Heart left ventricle (tissue), 16 donors: ENCODE measurements around the gene DCDC2B. TPM values are rescaled to one million over a fixed set of nuclear protein-coding genes. Genes with fewer than 3 reads are reported as not detected.

ENCODE experiments used
- ATAC-seq, 4 donors: fragments of 200-7000 bp; cut with Tn5 transposase; one replicate each; pipeline ENCODE4 v1.9.1; 2020 to 2022; ENCODE audit warnings: moderate library complexity in 4 of 4, mild to moderate bottlenecking in 3 of 4, moderate number of reproducible peaks in 1 of 4
- DNase-seq, 5 donors: peaks; one replicate each; pipeline ENCODE4 v3.0.0-alpha.2; 2020
- H3K27ac ChIP-seq, 12 donors: fragments of 200-600 bp; sonication (generic) in 4 of 12; one replicate each; pipeline versions ENCODE4 v1.5.0 to v1.8.0; 2016 to 2022; ENCODE audit warnings: mild to moderate bottlenecking in 2 of 12
- H3K27me3 ChIP-seq, 9 donors: fragments of 200-600 bp; sonication (generic) in 2 of 9; one replicate each; pipeline versions ENCODE4 v1.5.1 to v1.8.0; 2016 to 2022; ENCODE audit warnings: mild to moderate bottlenecking in 3 of 9
- H3K36me3 ChIP-seq, 9 donors: fragments of 200-600 bp; sonication (generic) in 2 of 9; one replicate each; pipeline versions ENCODE4 v1.5.0 to v1.8.0; 2018 to 2022; ENCODE audit warnings: mild to moderate bottlenecking in 2 of 9
- H3K4me1 ChIP-seq, 12 donors: fragments of 200-600 bp; sonication (generic) in 4 of 12; one replicate each; pipeline versions ENCODE4 v1.5.0 to v1.8.0; 2016 to 2022; ENCODE audit warnings: mild to moderate bottlenecking in 3 of 12
- H3K4me3 ChIP-seq, 12 donors: fragments of 200-600 bp; sonication (generic) in 4 of 12; one replicate each; pipeline versions ENCODE4 v1.5.0 to v1.8.0; 2017 to 2022; ENCODE audit warnings: mild to moderate bottlenecking in 9 of 12, moderate library complexity in 4 of 12
- H3K9me3 ChIP-seq, 12 donors: fragments of 200-600 bp; sonication (generic) in 4 of 12; one replicate each; pipeline versions ENCODE4 v1.5.0 to v1.8.0; 2016 to 2022; ENCODE audit warnings: mild to moderate bottlenecking in 1 of 12
- CTCF ChIP-seq, 12 donors: fragments of 200-600 bp; sonication (generic) in 4 of 12; IDR thresholded peaks; one replicate each; pipeline versions ENCODE4 v1.5.0 to v1.8.0; 2018 to 2022; ENCODE audit warnings: antibody characterized with exemption in 12 of 12, mild to moderate bottlenecking in 5 of 12
- POLR2A ChIP-seq, 2 donors: fragments of 450-650 bp; IDR thresholded peaks; one replicate each; pipeline ENCODE4 v1.6.1; 2017; ENCODE audit warnings: antibody characterized with exemption in 2 of 2, mild to moderate bottlenecking in 2 of 2, moderate library complexity in 2 of 2
- WGBS, 4 donors: extraction: QIAGEN DNeasy Blood & Tissue Kit in 2 of 4; methylation state at CpG; one replicate each; pipeline versions ENCODE4 v1.1.5 to v1.1.7; 2013 to 2018; 5-methylcytosine and 5-hydroxymethylcytosine counted together
- intact Hi-C, 10 donors: fragments of 100-400 bp; cut with DNase I; formaldehyde crosslinking; loops; one replicate each; pipeline versions ENCODE4 v1.11.1 to v1.14.2; 2022
- polyA plus RNA-seq, 2 donors: library from polyadenylated mRNA; stranded (reverse); fragments of 200-250 nt; gene quantifications; one replicate each; pipeline ENCODE4 v1.2.3, GENCODE V29; 2013
- total RNA-seq, 9 donors: library from RNA; depleted of rRNA in 2 of 9; stranded (reverse); fragments of >200 nt in 2 of 9; fragmentation: NEBNext Ultra II Directional in 3 of 9; extraction: Animal tissue kit (Norgen Biotek cat#: 25700) in 3 of 9; gene quantifications; one replicate each; pipeline versions ENCODE4 v1.1.0 to v1.2.4, GENCODE V29; 2016 to 2023
- donor health status: ischemic (EF 13 %, LVEDD 7.1; RV severe dilation, severe dysfunction).
- donor health status: healthy with polysubstance abuse.
- donor health status: DM: no; HTN: yes; CAD: no.
- donor health status: DM: no; HTN: no; CAD: no.
- donor health status: ischemic (EF 25% LVEDD 6.9; RV normal size, moderate dysfunction).
- donor health status: ischemic (EF 25% LVEDD 5.7; RV mildly dilated, moderate dysfunction).
- donor health status: healthy.
- donor health status: DM: yes; HTN: yes; CAD: no.
- donor health status: ischemic (EF 35%, LVEDD 5.7; RV mildly dilated, moderate dysfunction).
- donor health status: nonischemic (EF 11% LVEDD 7.7; RV severe dilation, severe dysfunction).
- donor health status: DM: yes; HTN: yes; CAD: no.
- donor health status: PGD.
- donor health status: ischemic (EF 29% LVEDD 5.4; RV normal size, mild dysfunction).
- donor health status: nonischemic (EF 23%, LVEDD 6.1; RV moderate dilation, normal function).

Gene DCDC2B
- total and polyA plus RNA-seq, 11 donors, result not detected

- H3K4me1 ChIP-seq, result peaks cover 5 to 55% (median 29%) of the 10 kb centered on the region in 12 donors
Measured at GRCh38 chr1:32200226-32201010, 8.5 kb upstream of the DCDC2B start, which contains the start of gene CCDC28B. Gene CCDC28B, plus strand, starts transcription at chr1:32200595. Its CDS starts 1,341 bp downstream, at chr1:32201936.

GRCh38 chr1:32201011-32201855 lies 7.7 kb upstream of the DCDC2B start:
- peak; percentile 77 to 85 (median 79) for DNase-seq
- Histone ChIP-seq H3K27ac (peak overlapping the region; percentile 37 to 93 (median 86)), H3K4me1 (peaks cover 5 to 56% (median 34%) of the 10 kb centered on the region in 12 donors), H3K27me3 (no peaks in the 10 kb centered on the region), H3K36me3 (peaks cover 0 to 27% (median 19%) of the 10 kb centered on the region in 9 donors), H3K9me3 (no peaks in the 10 kb centered on the region), H3K4me3 (peak overlapping the region; percentile 39 to 78 (median 66))
- ATAC-seq, result peak; percentile 32 to 66 (median 47)
- intact Hi-C loops, result loop anchor here in 1 of 10 donors (2.0 kb wide), 1 partner anchor 20 kb away; no protein-coding TSS in a partner anchor
- WGBS, 4 donors, result 1 to 2% (median 1%) methylated on average over 22 to 26 of the region's 26 CpGs
- no peak for TF ChIP-seq POLR2A (IDR thresholded peaks at IDR 0.05)
- peak in 3 of 12 donors; percentile 11 to 29 (median 27) for TF ChIP-seq CTCF (IDR thresholded peaks at IDR 0.05)

More at GRCh38 chr1:32200226-32201010, 8.5 kb upstream of the DCDC2B start, which contains the start of gene CCDC28B:
- peaks cover 0 to 35% (median 27%) of the 10 kb centered on the region in 9 donors for H3K36me3 ChIP-seq
- whole genome bisulfite sequencing, 4 donors, result 0 to 2% (median 0%) methylated on average over 26 to 34 of the region's 34 CpGs
- peak within 1 kb of the TSS; percentile 39 to 78 (median 66) for H3K4me3 ChIP-seq
- TF ChIP-seq CTCF (IDR thresholded peaks at IDR 0.05) (no peak), POLR2A (IDR thresholded peaks at IDR 0.05) (peak in 1 of 2 donors; percentile 24)
- DNase-seq, result peak; percentile 74 to 83 (median 80)
- ATAC-seq, result peak; percentile 29 to 66 (median 50)
- H3K9me3 ChIP-seq, result no peaks in the 10 kb centered on the region
- H3K27me3 ChIP-seq, result no peaks in the 10 kb centered on the region
- intact Hi-C loops, result loop anchor here in 1 of 10 donors (2.0 kb wide), 1 partner anchor 20 kb away; no protein-coding TSS in a partner anchor
- peak within 1 kb of the TSS; percentile 37 to 93 (median 86) for H3K27ac ChIP-seq

- ATAC-seq, result no peak
- Histone ChIP-seq H3K4me3 (peak overlapping the region; percentile 19 to 82 (median 64)), H3K27ac (peak overlapping the region in 6 of 12 donors; percentile 36 to 68 (median 55)), H3K9me3 (no peaks in the 10 kb centered on the region), H3K4me1 (peaks cover 5 to 47% (median 26%) of the 10 kb centered on the region in 12 donors), H3K36me3 (peaks cover 0 to 6% (median 0%) of the 10 kb centered on the region in 9 donors), H3K27me3 (no peaks in the 10 kb centered on the region)
- 33 to 42% (median 38%) methylated on average over 24 to 26 of the region's 26 CpGs for WGBS, 4 donors
- DNase-seq, result no peak
- intact Hi-C loops, result no loop called here
- TF ChIP-seq CTCF (IDR thresholded peaks at IDR 0.05) (no peak), POLR2A (IDR thresholded peaks at IDR 0.05) (no peak)
Measured at GRCh38 chr1:32204943-32205361, 3.9 kb upstream of the DCDC2B start.
